WERI-Rb-1 (cell line): Measurements from ENCODE around the gene LTBP1.

Experiments
- DNase-seq: peaks from one replicate; pipeline ENCODE4 v3.0.0-alpha.2; 2020
- H3K27ac ChIP-seq: fragments of 250-450 bp; sonication (Bioruptor Pico); 2 replicates; pipeline ENCODE4 v1.5.1; 2020; ENCODE audit warnings: mild to moderate bottlenecking, moderate library complexity
- H3K27me3 ChIP-seq: fragments of 250-450 bp; sonication (Bioruptor Pico); 2 replicates; pipeline ENCODE4 v1.5.1; 2021; ENCODE audit warnings: mild to moderate bottlenecking, low read depth, moderate library complexity; ENCODE audit not compliant: insufficient read depth, severe bottlenecking
- H3K36me3 ChIP-seq: fragments of 250-450 bp; sonication (Bioruptor Pico); 2 replicates; pipeline ENCODE4 v1.5.1; 2020; ENCODE audit warnings: mild to moderate bottlenecking, moderate library complexity
- H3K4me3 ChIP-seq: 2 replicates; pipeline ENCODE4 v1.5.1; 2011; ENCODE audit warnings: low read depth, mild to moderate bottlenecking, control low read depth, low read length
- H3K9me3 ChIP-seq: fragments of 250-450 bp; sonication (Bioruptor Pico); 2 replicates; pipeline ENCODE4 v1.5.1; 2021; ENCODE audit warnings: mild to moderate bottlenecking, moderate library complexity; ENCODE audit not compliant: severe bottlenecking
- TF ChIP-seq, protein P1 (sequence below): IDR thresholded peaks from 2 replicates; pipeline ENCODE4 v1.5.1; 2011; ENCODE audit warnings: low read depth, mild to moderate bottlenecking, control low read depth, inconsistent platforms, low read length

Gene LTBP1

GRCh38 chr2:33318456-33318855 is 371.7 kb downstream of the LTBP1 start:
- DNase-seq, result no peak
- no peaks in the 10 kb centered on the region for H3K27me3 ChIP-seq
- H3K27ac ChIP-seq, result no peak overlapping the region
- no peak overlapping the region for H3K4me3 ChIP-seq
- TF ChIP-seq, protein P1, sequence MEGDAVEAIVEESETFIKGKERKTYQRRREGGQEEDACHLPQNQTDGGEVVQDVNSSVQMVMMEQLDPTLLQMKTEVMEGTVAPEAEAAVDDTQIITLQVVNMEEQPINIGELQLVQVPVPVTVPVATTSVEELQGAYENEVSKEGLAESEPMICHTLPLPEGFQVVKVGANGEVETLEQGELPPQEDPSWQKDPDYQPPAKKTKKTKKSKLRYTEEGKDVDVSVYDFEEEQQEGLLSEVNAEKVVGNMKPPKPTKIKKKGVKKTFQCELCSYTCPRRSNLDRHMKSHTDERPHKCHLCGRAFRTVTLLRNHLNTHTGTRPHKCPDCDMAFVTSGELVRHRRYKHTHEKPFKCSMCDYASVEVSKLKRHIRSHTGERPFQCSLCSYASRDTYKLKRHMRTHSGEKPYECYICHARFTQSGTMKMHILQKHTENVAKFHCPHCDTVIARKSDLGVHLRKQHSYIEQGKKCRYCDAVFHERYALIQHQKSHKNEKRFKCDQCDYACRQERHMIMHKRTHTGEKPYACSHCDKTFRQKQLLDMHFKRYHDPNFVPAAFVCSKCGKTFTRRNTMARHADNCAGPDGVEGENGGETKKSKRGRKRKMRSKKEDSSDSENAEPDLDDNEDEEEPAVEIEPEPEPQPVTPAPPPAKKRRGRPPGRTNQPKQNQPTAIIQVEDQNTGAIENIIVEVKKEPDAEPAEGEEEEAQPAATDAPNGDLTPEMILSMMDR, result no peak
- H3K9me3 ChIP-seq, result no peaks in the 10 kb centered on the region
- H3K36me3 ChIP-seq, result no peaks in the 10 kb centered on the region

GRCh38 chr2:33320573-33320972 is 373.8 kb downstream of the LTBP1 start:
- Histone ChIP-seq H3K9me3 (no peaks in the 10 kb centered on the region), H3K27me3 (no peaks in the 10 kb centered on the region), H3K36me3 (no peaks in the 10 kb centered on the region), H3K27ac (no peak overlapping the region), H3K4me3 (no peak overlapping the region)
- no peak for DNase-seq
- TF ChIP-seq, protein P1, result no peak

DNA sequence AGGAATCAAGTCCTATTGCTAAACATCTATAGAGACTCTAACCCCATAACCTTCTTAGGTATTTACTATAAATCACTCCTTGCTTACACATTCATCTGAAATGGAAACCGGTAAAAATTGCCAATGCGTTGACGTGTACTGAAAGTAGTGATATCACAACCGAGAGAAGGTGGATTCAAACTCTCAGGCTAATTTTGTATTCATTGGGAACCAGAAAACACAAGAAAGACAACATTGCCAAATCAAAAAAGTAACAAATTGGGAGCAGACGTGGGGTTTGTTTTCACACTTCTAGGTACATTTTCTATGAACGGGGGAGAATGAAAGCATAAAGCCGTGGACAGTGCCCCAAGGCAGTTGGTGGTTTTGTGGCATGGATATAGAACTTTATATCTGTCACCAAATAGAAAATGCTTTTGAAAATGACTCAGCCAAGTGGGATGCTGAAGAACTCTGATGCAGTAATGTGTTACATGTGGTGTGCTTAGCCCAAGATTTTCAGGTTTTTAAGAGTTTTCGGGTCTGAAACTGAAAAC is 374.6 kb downstream of the LTBP1 start:
- Histone ChIP-seq H3K27me3 (no peaks in the 10 kb centered on the region), H3K4me3 (no peak overlapping the region), H3K36me3 (no peaks in the 10 kb centered on the region), H3K27ac (no peak overlapping the region), H3K9me3 (no peaks in the 10 kb centered on the region)
- DNase-seq, result no peak
- TF ChIP-seq, protein P1, result no peak

- Histone ChIP-seq H3K27me3 (no peaks in the 10 kb centered on the region), H3K36me3 (no peaks in the 10 kb centered on the region), H3K9me3 (no peaks in the 10 kb centered on the region), H3K4me3 (no peak overlapping the region), H3K27ac (no peak overlapping the region)
- TF ChIP-seq, protein P1, result no peak
- no peak for DNase-seq
Measured at GRCh38 chr2:33321876-33322483, 375.2 kb downstream of the LTBP1 start.

GRCh38 chr2:33322612-33323011 is 375.9 kb downstream of the LTBP1 start:
- no peak for DNase-seq
- Histone ChIP-seq H3K9me3 (no peaks in the 10 kb centered on the region), H3K27ac (no peak overlapping the region), H3K4me3 (no peak overlapping the region), H3K27me3 (no peaks in the 10 kb centered on the region), H3K36me3 (no peaks in the 10 kb centered on the region)
- TF ChIP-seq, protein P1, result no peak

GRCh38 chr2:33323957-33324356 is 377.2 kb downstream of the LTBP1 start:
- no peaks in the 10 kb centered on the region for H3K36me3 ChIP-seq
- H3K27me3 ChIP-seq, result no peaks in the 10 kb centered on the region
- DNase-seq, result no peak

More at GRCh38 chr2:33323957-33324356, 377.2 kb downstream of the LTBP1 start:
- Histone ChIP-seq H3K27ac (no peak overlapping the region), H3K9me3 (no peaks in the 10 kb centered on the region), H3K4me3 (no peak overlapping the region)
- TF ChIP-seq, protein P1, result no peak
